CD4-positive, alpha-beta T cell treated with Interleukin-1 beta for 1 hour (primary cell): ENCODE data around the gene PRDX5.

Experiments used
- DNase-seq, 2 donors: peaks; one replicate each; pipeline ENCODE4 v3.0.0-alpha.2; 2020 to 2022

PRDX5 gene

GRCh38 chr11:64290352-64291261, 27.3 kb upstream of the PRDX5 start:
- no peak for DNase-seq

GRCh38 chr11:64291262-64291751, 26.6 kb upstream of the PRDX5 start, which contains the start of gene KCNK4:
Gene KCNK4, plus strand, starts transcription at chr11:64291302. Its CDS starts 1,717 bp downstream, at chr11:64293019.
- DNase-seq, result no peak

GRCh38 chr11:64291752-64292459, 26.0 kb upstream of the PRDX5 start:
- DNase-seq, result no peak

GRCh38 chr11:64292460-64293254, 25.3 kb upstream of the PRDX5 start:
- no peak for DNase-seq

- no peak for DNase-seq
Observed at GRCh38 chr11:64294774-64295173, 23.1 kb upstream of the PRDX5 start.

- DNase-seq, result no peak
Observed at GRCh38 chr11:64295760-64296159, 22.2 kb upstream of the PRDX5 start.

- no peak for DNase-seq
Observed at GRCh38 chr11:64296236-64296635, 21.7 kb upstream of the PRDX5 start.

GRCh38 chr11:64296830-64297698, 20.9 kb upstream of the PRDX5 start:
- DNase-seq, result no peak

GRCh38 chr11:64297699-64298358, 20.1 kb upstream of the PRDX5 start:
- no peak for DNase-seq

- no peak for DNase-seq
Observed at GRCh38 chr11:64298966-64299846, 18.7 kb upstream of the PRDX5 start.

- peak; percentile 22 to 26 for DNase-seq
Observed at GRCh38 chr11:64299847-64300648, 17.9 kb upstream of the PRDX5 start, which contains the start of gene CATSPERZ. Gene CATSPERZ, plus strand, starts transcription at chr11:64300358. Its CDS starts 53 bp downstream, at chr11:64300411.

- DNase-seq, result no peak
Observed at GRCh38 chr11:64303109-64304031, 14.6 kb upstream of the PRDX5 start.

GRCh38 chr11:64304032-64304315, 13.9 kb upstream of the PRDX5 start:
- no peak for DNase-seq

- DNase-seq, result peak; percentile 90 to 91
Observed at GRCh38 chr11:64304316-64305072, 13.4 kb upstream of the PRDX5 start.

- DNase-seq, result peak; percentile 98 to 99
Observed at GRCh38 chr11:64305075-64305690, 12.7 kb upstream of the PRDX5 start, which contains the start of gene ESRRA. Gene ESRRA, plus strand, starts transcription at chr11:64305524. Its CDS starts 1,656 bp downstream, at chr11:64307180.

GRCh38 chr11:64305691-64306562, 12.0 kb upstream of the PRDX5 start:
- DNase-seq, result peak; percentile 76 to 79
